HG02973 (cell line): ENCODE data around the gene IRF2BP2.
"Not testable (repeated sequence)": the region's sequence is repeated elsewhere in the genome, so short reads cannot be mapped to it uniquely, and the experiment has no call there.

ENCODE experiments used
- ATAC-seq: cut with Tn5 transposase; IDR thresholded peaks from one replicate; pipeline ENCODE4 v1.9.1; 2021; ENCODE audit warnings: moderate library complexity; ENCODE audit not compliant: unreplicated experiment

Gene IRF2BP2

GRCh38 chr1:234634922-234635321 is 24.9 kb upstream of the IRF2BP2 start:
- not testable (repeated sequence) for ATAC-seq

DNA sequence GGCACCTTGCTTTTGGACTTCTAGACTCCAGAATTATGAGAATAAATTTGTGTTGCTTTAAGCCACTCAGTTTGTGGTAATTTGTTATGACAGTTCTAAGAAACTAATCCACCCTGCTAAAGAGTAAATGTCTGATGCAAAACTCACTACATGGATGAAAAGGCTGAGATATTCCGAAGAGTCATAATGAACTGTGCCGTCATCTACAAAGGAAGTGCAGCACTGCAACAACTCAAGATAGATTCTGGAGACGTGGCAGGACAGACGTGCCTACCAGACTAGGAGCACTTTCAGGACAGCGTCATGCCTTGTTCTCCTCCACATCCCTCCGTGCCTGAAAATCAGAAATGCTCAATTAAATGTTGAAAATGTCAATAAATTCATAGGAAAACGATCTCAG is 24.4 kb upstream of the IRF2BP2 start:
- ATAC-seq: no peak

- no peak for ATAC-seq
These were observed 23.4 kb upstream of the IRF2BP2 start for GRCh38 chr1:234633246-234634003.

GRCh38 chr1:234632225-234632624 is 22.2 kb upstream of the IRF2BP2 start:
- no peak for ATAC-seq

DNA sequence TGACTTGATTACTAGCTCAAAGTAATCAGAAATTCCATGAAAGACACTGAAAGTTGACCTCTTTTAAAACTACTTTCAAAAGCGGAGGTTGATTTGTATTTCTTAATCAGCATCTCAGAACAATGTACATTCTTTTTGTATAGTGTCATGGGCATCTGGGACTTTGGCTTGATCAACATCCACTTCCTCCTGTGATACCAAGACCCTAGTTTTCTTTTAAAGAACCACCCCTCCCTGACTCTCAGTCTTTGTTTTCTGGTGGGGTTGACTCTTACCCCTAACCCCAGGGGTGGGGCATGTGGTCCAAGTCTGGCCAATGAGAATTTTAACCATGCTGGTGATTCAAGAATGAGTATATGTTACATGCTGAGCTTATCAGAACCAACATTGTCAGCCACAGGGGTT is 21.7 kb upstream of the IRF2BP2 start:
- no peak for ATAC-seq

DNA sequence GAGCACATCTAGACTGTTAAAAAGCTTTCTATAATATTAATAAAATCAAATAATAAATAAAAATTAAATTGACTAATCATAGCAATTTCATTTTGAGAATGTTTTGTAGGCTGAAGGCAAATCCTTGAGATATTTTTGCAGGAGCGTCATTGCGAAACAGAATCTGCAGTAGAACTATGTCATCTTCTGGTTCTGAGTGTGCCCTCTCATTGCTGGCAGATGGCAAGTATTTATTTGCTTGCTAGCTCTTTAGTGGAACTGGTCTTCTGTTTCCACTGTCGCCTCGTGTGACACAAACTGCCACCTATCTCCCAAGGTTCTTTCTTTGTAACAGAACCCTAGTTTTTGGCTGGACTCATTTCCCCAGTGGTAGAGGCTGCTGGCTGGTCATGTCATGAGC is 19.0 kb upstream of the IRF2BP2 start:
- ATAC-seq: no peak

GRCh38 chr1:234628089-234628488 is 18.1 kb upstream of the IRF2BP2 start:
- ATAC-seq: no peak

DNA sequence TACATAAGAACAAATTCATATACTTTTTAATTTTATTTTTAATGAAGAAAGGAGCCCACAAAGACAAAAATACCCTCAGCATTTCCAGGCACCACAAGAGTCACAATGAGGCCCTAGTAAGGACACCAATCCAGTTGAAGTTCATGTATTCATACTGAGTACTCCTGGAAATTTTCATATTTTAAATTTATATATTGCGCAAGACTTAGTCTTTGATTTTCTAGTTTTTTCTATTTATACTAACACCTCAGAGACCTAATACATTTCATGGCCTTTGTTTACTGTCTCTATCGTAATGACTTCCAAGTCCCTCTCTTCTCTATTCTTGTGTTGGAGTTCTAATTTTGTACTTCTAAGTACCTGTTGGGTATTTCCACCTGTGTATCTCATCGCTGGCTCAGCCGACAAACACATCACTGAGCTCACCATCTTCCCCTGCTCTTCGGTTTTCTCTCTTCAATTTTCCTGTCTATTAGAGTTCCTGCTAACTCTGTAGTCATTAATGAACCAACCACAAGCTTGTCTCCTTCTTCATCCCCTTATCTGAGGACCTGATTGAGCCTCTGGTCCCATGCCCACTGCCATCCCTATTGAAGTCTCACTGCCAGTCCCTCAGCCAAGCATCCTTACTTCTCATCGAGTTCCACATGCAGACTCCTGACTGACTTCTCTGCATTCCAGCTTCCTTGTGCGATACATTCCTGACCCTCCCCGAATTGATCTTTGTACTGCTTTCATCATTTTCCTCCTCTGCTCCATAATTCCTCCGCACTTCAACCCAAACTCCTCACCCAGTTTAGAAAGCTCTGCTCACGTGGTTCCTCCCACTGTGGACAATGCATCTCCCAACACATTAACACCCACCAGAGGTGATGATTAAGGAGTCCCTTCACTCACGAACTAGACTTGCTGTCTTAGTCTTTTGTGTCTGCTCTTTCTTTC is 17.3 kb upstream of the IRF2BP2 start:
- no peak for ATAC-seq

- no peak for ATAC-seq
These were observed 16.4 kb upstream of the IRF2BP2 start for GRCh38 chr1:234626391-234626790.

DNA sequence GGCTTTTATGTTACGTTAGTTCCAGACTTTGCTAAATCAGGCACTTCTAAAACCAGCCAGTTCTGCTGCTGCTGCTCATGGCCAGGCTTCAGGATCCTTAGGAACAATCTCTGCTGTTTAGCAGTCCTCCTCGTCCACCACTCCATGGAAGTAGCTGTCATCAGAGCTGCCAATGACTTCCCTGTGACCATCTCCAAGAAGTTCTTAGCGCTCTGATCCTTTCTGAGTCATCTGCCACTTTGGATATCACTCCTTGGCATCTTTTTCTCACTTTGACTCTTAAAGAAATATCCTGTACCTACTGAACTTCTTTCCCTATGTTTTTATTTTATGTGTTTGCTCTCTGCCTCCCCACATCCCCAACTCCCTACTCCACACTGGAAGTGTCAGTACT is 14.7 kb upstream of the IRF2BP2 start:
- ATAC-seq: no peak

DNA sequence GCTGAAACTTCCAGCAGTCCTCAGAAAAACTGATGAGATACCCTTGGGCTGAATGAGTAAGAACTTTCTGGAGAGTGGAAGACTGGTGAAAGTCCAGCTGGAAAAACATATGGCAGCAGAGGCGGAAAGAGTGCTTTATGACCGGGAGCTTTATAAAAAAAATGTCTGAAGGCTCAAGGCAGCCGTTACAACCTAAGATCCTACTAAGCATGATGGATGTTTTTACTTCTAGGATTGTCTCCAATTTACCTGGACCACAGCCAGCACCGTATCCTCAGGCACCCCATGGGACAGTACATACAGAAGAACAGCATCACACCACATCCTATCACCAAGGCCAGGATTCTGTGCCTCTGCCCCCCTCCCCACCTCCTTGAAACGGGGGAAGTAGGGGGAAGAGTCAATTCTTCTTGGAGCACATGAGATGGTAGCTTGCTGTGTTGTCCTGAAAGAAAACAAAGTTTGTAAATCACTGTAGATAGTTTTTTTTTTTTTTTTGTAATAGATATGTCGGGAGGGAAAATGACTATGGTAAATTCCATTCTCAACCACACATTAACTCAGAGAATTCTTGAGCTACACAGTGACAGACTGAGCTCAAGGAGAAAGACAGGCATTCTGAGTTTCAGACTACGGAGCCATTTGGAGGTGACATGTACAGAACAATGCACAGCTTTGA is 11.8 kb upstream of the IRF2BP2 start:
- no peak for ATAC-seq

- no peak for ATAC-seq
These were observed 11.1 kb upstream of the IRF2BP2 start for GRCh38 chr1:234621127-234621468.

DNA sequence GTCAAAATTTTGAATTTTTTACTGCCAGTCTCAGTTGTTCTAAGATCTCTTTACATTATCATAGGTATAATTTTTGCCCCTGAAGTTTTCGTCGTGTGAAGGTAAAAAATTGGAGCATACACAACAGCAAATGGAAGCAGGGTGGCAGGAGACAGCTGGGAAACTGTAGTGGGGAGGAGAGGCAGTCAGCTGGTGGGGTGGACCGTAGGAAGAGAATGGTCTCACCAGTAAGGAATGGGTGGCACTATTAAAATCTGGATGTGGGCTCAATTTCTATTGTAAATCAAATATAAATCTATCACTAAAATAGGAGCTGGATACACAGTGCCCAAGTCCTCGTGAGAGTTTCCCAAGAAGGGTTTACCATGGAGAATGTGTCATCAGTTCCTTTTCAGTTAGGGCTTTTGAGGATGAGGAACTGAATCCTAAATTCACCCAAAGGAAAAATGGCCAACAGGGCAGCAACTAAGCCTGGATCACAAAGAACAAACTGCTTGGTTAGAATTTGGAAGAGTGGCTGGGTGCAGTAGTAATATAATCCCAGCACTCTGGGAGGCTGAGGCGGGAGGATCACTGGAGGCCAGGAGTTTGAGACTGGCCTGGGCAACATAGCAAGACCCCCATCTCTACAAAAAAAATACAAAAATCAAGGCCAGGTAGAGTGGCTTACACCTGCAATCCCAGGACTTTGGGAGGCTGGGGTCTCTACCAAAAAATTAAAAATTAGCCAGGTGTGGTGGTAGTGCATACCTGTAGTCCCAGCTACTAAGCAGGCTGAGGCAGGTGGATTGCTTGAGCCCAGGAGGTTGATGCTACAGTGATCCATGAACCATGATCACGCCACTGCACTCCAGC is 10.5 kb upstream of the IRF2BP2 start:
- ATAC-seq: no peak

DNA sequence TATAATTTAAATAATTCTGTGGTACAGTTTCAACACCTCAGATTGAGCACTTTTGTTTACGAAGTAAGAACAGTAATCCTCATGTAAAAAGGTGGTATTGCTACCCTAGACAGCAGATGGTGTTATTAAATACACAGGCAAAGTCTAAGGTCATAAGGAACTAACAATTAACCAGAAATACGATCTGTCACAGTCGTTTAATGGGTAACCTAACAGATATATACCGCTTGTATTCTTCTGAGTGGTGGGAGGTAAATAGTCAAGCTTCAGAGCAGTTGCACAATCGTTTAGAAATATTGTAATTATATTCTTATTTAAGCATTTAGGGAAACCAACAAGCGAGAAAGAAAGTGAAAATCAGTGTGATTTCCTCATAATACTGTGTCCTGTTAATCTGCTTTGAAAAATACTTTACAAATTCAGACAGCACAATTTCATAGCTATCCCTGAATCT is 9.8 kb upstream of the IRF2BP2 start:
- no peak for ATAC-seq

DNA sequence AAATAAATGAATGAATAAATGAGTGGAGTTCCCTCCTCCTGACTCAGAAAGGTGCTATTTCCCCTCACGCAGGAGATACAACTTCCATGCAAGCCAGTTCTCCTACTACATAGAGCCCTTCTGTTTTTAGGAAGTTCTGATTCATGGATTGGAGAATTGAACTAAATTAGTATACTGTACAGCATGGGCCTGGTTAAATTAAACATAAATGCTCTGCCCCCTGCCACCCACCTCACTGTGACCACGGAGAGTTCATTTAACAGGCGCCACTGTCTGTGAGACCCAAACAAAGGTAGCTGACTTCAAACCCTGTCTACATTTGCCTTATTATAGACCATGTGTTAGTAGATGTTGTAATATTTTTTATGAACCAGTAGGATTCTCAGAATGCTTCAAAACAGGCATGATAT is 9.1 kb upstream of the IRF2BP2 start:
- no peak for ATAC-seq

GRCh38 chr1:234618737-234619049 is 8.7 kb upstream of the IRF2BP2 start:
- ATAC-seq: no peak

DNA sequence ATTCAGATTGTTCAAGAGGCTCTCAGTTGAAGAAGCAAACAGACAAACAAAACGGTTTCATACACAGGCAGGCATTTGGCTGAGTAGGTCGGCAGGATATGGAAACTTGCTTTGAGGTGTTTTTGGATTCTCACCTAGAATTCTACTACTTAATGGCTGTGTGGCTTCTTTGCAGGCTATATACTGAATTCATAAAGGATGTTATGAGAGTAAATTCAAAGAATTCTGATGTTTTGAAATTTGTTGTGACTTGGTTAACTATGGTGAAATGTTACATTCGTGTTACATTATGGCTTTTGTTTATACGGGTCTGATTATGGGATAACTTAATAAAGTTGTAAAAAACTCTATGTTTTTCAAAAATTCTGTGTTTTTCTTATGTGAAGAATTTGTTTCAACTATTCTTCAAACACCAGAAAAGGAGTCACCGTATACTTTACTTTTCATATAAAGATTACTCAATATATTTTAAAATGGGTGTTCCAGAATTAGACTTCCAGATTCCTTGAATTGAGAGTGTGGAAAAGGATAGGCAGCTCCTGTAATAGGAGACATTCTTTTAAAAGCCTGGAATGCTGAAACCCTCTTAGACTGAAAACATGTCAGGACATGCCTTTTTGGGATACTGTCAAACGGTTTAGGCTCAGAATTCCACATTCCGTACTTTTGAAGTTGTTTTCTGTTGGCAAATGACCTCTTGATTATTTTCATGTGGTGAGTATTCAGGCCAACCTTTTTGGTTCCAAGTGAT is 8.2 kb upstream of the IRF2BP2 start:
- no peak for ATAC-seq

- ATAC-seq: no peak
These were observed 7.4 kb upstream of the IRF2BP2 start for GRCh38 chr1:234617131-234617985.

DNA sequence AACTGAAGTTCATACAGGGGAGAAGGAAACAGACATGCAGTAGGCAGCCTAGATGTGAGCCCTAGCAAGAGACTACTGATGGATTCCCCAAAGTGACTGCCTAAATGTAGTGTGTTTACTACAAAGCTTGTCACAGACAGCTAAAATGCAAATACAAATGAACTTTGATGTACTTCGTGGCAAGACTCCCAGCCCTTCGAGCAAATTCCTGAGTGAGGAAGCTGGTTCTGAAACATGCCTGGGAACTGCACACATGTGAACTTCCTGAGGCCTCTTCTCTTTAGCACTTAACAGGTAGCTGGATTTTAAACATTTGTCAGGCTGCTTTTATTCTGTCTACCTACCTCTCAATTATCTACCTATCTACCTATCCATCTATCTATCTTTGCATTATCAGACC is 6.7 kb upstream of the IRF2BP2 start:
- ATAC-seq: no peak
